MG63 (cell line): ENCODE data around the gene LCN15. TPM values are rescaled to one million over a fixed set of nuclear protein-coding genes. Genes with fewer than 3 reads are reported as not detected.
A peak's percentile ranks its signal among the peaks of the same experiment; 100 is the strongest.
"Not testable (repeated sequence)": the region's sequence is repeated elsewhere in the genome, so short reads cannot be mapped to it uniquely, and the experiment has no call there.

Experiments
- DNase-seq: peaks from one replicate; pipeline ENCODE4 v3.0.0-alpha.2; 2020
- H3K27me3 ChIP-seq: fragments of 250-450 bp; sonication (Bioruptor Pico); 2 replicates; pipeline ENCODE4 v1.5.1; 2020; ENCODE audit warnings: mild to moderate bottlenecking, moderate library complexity
- H3K36me3 ChIP-seq: fragments of 250-450 bp; sonication (Bioruptor Pico); 2 replicates; pipeline ENCODE4 v1.5.1; 2020; ENCODE audit warnings: mild to moderate bottlenecking, moderate library complexity
- H3K4me3 ChIP-seq: fragments of 250-450 bp; sonication (Bioruptor Pico); 2 replicates; pipeline ENCODE4 v1.5.1; 2020; ENCODE audit warnings: mild to moderate bottlenecking, moderate library complexity
- H3K9me3 ChIP-seq: fragments of 250-450 bp; sonication (Bioruptor Pico); 2 replicates; pipeline ENCODE4 v1.5.1; 2020; ENCODE audit warnings: mild to moderate bottlenecking, moderate library complexity
- total RNA-seq: library from RNA; depleted of rRNA; stranded (reverse); fragments of >200 nt; shearing (Covaris generic); gene quantifications from 2 replicates; pipeline ENCODE4 v1.2.3, GENCODE V29; 2014; ENCODE audit warnings: low replicate concordance

The LCN15 gene
- total RNA-seq, 1 experiment from 2014 or later = not detected

- not testable (repeated sequence) for DNase-seq, H3K36me3 ChIP-seq, H3K9me3 ChIP-seq, H3K27me3 ChIP-seq, H3K4me3 ChIP-seq
Observed at GRCh38 chr9:136785565-136786355, 21.4 kb upstream of the LCN15 start.

- H3K27me3 ChIP-seq = no peaks in the 10 kb centered on the region; the same call in 1 of the 2 replicates
Observed at GRCh38 chr9:136784997-136785361, 20.7 kb upstream of the LCN15 start.

GRCh38 chr9:136784249-136784996 lies 20.1 kb upstream of the LCN15 start:
- no peak overlapping the region for H3K4me3 ChIP-seq
- DNase-seq = no peak

More at GRCh38 chr9:136784997-136785361, 20.7 kb upstream of the LCN15 start:
- DNase-seq = no peak
- Histone ChIP-seq H3K4me3 (no peak overlapping the region), H3K9me3 (no peaks in the 10 kb centered on the region), H3K36me3 (no peaks in the 10 kb centered on the region)

GRCh38 chr9:136782452-136782851 lies 18.1 kb upstream of the LCN15 start:
- Histone ChIP-seq H3K4me3 (no peak overlapping the region), H3K9me3 (no peaks in the 10 kb centered on the region), H3K27me3 (peaks cover 2% of the 10 kb centered on the region; the same call in 1 of the 2 replicates), H3K36me3 (no peaks in the 10 kb centered on the region)
- no peak for DNase-seq

More at GRCh38 chr9:136784249-136784996, 20.1 kb upstream of the LCN15 start:
- Histone ChIP-seq H3K27me3 (peaks cover 1% of the 10 kb centered on the region; the same call in 1 of the 2 replicates), H3K36me3 (no peaks in the 10 kb centered on the region), H3K9me3 (no peaks in the 10 kb centered on the region)

GRCh38 chr9:136779808-136780207 lies 15.5 kb upstream of the LCN15 start:
- no peak for DNase-seq
- Histone ChIP-seq H3K4me3 (no peak overlapping the region), H3K9me3 (no peaks in the 10 kb centered on the region), H3K36me3 (no peaks in the 10 kb centered on the region), H3K27me3 (peaks cover 2% of the 10 kb centered on the region; the same call in 1 of the 2 replicates)

GRCh38 chr9:136777359-136777758 lies 13.0 kb upstream of the LCN15 start:
- DNase-seq = no peak
- no peaks in the 10 kb centered on the region for H3K36me3 ChIP-seq
- H3K27me3 ChIP-seq = peaks cover 2% of the 10 kb centered on the region; the same call in 1 of the 2 replicates
- H3K4me3 ChIP-seq = no peak overlapping the region
- H3K9me3 ChIP-seq = peaks cover 7% of the 10 kb centered on the region; the same call in 1 of the 2 replicates

- H3K9me3 ChIP-seq = peaks cover 7% of the 10 kb centered on the region; the same call in 1 of the 2 replicates
- H3K4me3 ChIP-seq = no peak overlapping the region
- H3K27me3 ChIP-seq = peaks cover 2% of the 10 kb centered on the region; the same call in 1 of the 2 replicates
- no peaks in the 10 kb centered on the region for H3K36me3 ChIP-seq
- no peak for DNase-seq
Observed at GRCh38 chr9:136776947-136777346, 12.6 kb upstream of the LCN15 start.

- H3K27me3 ChIP-seq = 0 out of 2 replicates have a peak, but pooled peaks cover 2% of the 10 kb centered on the region
- H3K9me3 ChIP-seq = peaks cover 7% of the 10 kb centered on the region; the same call in 1 of the 2 replicates
- H3K4me3 ChIP-seq = no peak overlapping the region
- DNase-seq = no peak
- no peaks in the 10 kb centered on the region for H3K36me3 ChIP-seq
Observed at GRCh38 chr9:136775191-136775590, 10.9 kb upstream of the LCN15 start.

GRCh38 chr9:136774416-136775045 lies 10.2 kb upstream of the LCN15 start:
- no peak for DNase-seq
- H3K4me3 ChIP-seq = no peak overlapping the region
- no peaks in the 10 kb centered on the region for H3K36me3 ChIP-seq

GRCh38 chr9:136773386-136774044 lies 9.2 kb upstream of the LCN15 start:
- Histone ChIP-seq H3K4me3 (no peak overlapping the region), H3K27me3 (0 out of 2 replicates have a peak, but pooled peaks cover 3% of the 10 kb centered on the region), H3K9me3 (peaks cover 7% of the 10 kb centered on the region; the same call in 1 of the 2 replicates), H3K36me3 (no peaks in the 10 kb centered on the region)
- no peak for DNase-seq

More at GRCh38 chr9:136774416-136775045, 10.2 kb upstream of the LCN15 start:
- H3K27me3 ChIP-seq = 0 out of 2 replicates have a peak, but pooled peaks cover 2% of the 10 kb centered on the region
- H3K9me3 ChIP-seq = peaks cover 7% of the 10 kb centered on the region; the same call in 1 of the 2 replicates

GRCh38 chr9:136771907-136772415 lies 7.6 kb upstream of the LCN15 start:
- peaks cover 7% of the 10 kb centered on the region; the same call in 1 of the 2 replicates for H3K9me3 ChIP-seq
- peaks cover 10% of the 10 kb centered on the region; the same call in 1 of the 2 replicates for H3K27me3 ChIP-seq
- no peak for DNase-seq
- no peak overlapping the region for H3K4me3 ChIP-seq
- no peaks in the 10 kb centered on the region for H3K36me3 ChIP-seq

GRCh38 chr9:136769710-136770191 lies 5.4 kb upstream of the LCN15 start:
- H3K4me3 ChIP-seq = no peak overlapping the region
- peaks cover 7% of the 10 kb centered on the region; the same call in 1 of the 2 replicates for H3K9me3 ChIP-seq
- DNase-seq = no peak
- H3K27me3 ChIP-seq = peaks cover 10% of the 10 kb centered on the region; the same call in 1 of the 2 replicates
- H3K36me3 ChIP-seq = no peaks in the 10 kb centered on the region

- DNase-seq = peak; percentile 58
- H3K9me3 ChIP-seq, H3K4me3 ChIP-seq, H3K36me3 ChIP-seq: not testable (repeated sequence)
- peaks cover 10% of the 10 kb centered on the region; the same call in 1 of the 2 replicates for H3K27me3 ChIP-seq
Observed at GRCh38 chr9:136766410-136767120, 2.2 kb upstream of the LCN15 start.

GRCh38 chr9:136765745-136766409 lies 1.6 kb upstream of the LCN15 start:
- H3K36me3 ChIP-seq, H3K4me3 ChIP-seq, DNase-seq, H3K9me3 ChIP-seq: not testable (repeated sequence)
- H3K27me3 ChIP-seq = peaks cover 10% of the 10 kb centered on the region; the same call in 1 of the 2 replicates

- no peak for DNase-seq
- Histone ChIP-seq H3K36me3 (no peaks in the 10 kb centered on the region), H3K9me3 (no peaks in the 10 kb centered on the region), H3K4me3 (no peak overlapping the region), H3K27me3 (peaks cover 10% of the 10 kb centered on the region; the same call in 1 of the 2 replicates)
Observed at GRCh38 chr9:136765041-136765440, 723 bp upstream of the LCN15 start.
